Esophagus squamous epithelium (tissue), 4 donors: ENCODE results near the gene DESI1.
"Not testable (repeated sequence)": the region's sequence is repeated elsewhere in the genome, so short reads cannot be mapped to it uniquely, and the experiment has no call there.

Experiments used
- CTCF ChIP-seq, 6 experiments: fragments of 450-650 bp in 4 of 6; fragments of 200-600 bp in 2 of 6; sonication (generic) in 2 of 6; IDR thresholded peaks; one replicate each; pipeline ENCODE4 v1.5.1; 2016 to 2019; ENCODE audit warnings: antibody characterized with exemption in 6 of 6, mild to moderate bottlenecking in 4 of 6, moderate library complexity in 4 of 6
- POLR2A ChIP-seq, 4 donors: fragments of 450-650 bp; IDR thresholded peaks; one replicate each; pipeline ENCODE4 v1.6.1; 2017; ENCODE audit warnings: antibody characterized with exemption in 4 of 4, mild to moderate bottlenecking in 4 of 4, moderate library complexity in 3 of 4

- TF ChIP-seq CTCF, POLR2A (IDR thresholded peaks at IDR 0.05): not testable (repeated sequence)
These were observed 16.8 kb upstream of the DESI1 start for GRCh38 chr22:41637623-41638022.
